Naive thymus-derived CD4-positive, alpha-beta T cell (primary cell): ENCODE measurements around the gene SHISA6. TPM values are rescaled to one million over a fixed set of nuclear protein-coding genes. Genes with fewer than 3 reads are reported as not detected.

Experiments
- ATAC-seq: fragments of 150-1000 bp; cut with Tn5 transposase; 2 replicates; pipeline ENCODE4 v1.10.0; 2021; ENCODE audit warnings: mild to moderate bottlenecking, moderate library complexity
- CTCF ChIA-PET: fragments of 350-600 bp; sonication (Branson Sonifier 250); formaldehyde crosslinking; loops from one replicate; lab custom pipeline; 2021; ENCODE audit warnings: antibody characterized with exemption; lab: Charles Lee
- POLR2A ChIA-PET: fragments of 350-600 bp; sonication (Branson Sonifier 250); formaldehyde crosslinking; loops from one replicate; lab custom pipeline; 2021; ENCODE audit warnings: antibody characterized with exemption, inconsistent platforms; lab: Charles Lee
- DNase-seq, 9 donors: peaks; one replicate each; pipeline versions ENCODE4 v3.0.0 to v3.0.0-alpha.2; 2020 to 2022; ENCODE audit warnings: mixed read lengths in 1 of 9
- H3K27ac ChIP-seq: one replicate; pipeline ENCODE4 v1.7.0; 2013; ENCODE audit warnings: mild to moderate bottlenecking, low read depth, low read length, moderate library complexity
- H3K27me3 ChIP-seq, 2 donors: one replicate each; pipeline ENCODE4 v1.7.0; 2013; ENCODE audit warnings: low read length in 2 of 2, mild to moderate bottlenecking in 2 of 2, moderate library complexity in 2 of 2; ENCODE audit not compliant: control insufficient read depth in 2 of 2, insufficient read depth in 2 of 2
- H3K36me3 ChIP-seq, 3 experiments: 1 replicate in 2 of 3; 2 replicates in 1 of 3; pipeline ENCODE4 v1.7.0; 2013; ENCODE audit warnings: low read length in 3 of 3, mild to moderate bottlenecking in 3 of 3, moderate library complexity in 1 of 3; ENCODE audit not compliant: insufficient read depth in 3 of 3, control insufficient read depth in 2 of 3
- H3K4me1 ChIP-seq, 2 donors: one replicate each; pipeline ENCODE4 v1.7.0; 2013; ENCODE audit warnings: low read length in 2 of 2, mild to moderate bottlenecking in 2 of 2, moderate library complexity in 1 of 2; ENCODE audit not compliant: control insufficient read depth in 2 of 2, insufficient read depth in 2 of 2
- H3K4me3 ChIP-seq: 2 replicates; pipeline ENCODE4 v1.7.0; 2013; ENCODE audit warnings: mild to moderate bottlenecking, low read length
- H3K9me3 ChIP-seq, 3 experiments: 1 replicate in 2 of 3; 2 replicates in 1 of 3; pipeline ENCODE4 v1.7.0; 2013; ENCODE audit warnings: low read length in 3 of 3; ENCODE audit not compliant: control insufficient read depth in 2 of 3
- H3K27ac Mint-ChIP-seq, 9 donors: one replicate each; pipeline ENCODE4 v1.8.0; 2020 to 2022; ENCODE audit warnings: mixed read lengths in 9 of 9, mild to moderate bottlenecking in 8 of 9, moderate library complexity in 5 of 9, inconsistent platforms in 2 of 9
- H3K27me3 Mint-ChIP-seq, 5 donors: one replicate each; pipeline ENCODE4 v1.8.0; 2021 to 2022; ENCODE audit warnings: mixed read lengths in 5 of 5, mild to moderate bottlenecking in 1 of 5
- H3K36me3 Mint-ChIP-seq, 5 donors: one replicate each; pipeline ENCODE4 v1.8.0; 2020 to 2022; ENCODE audit warnings: mixed read lengths in 5 of 5, mild to moderate bottlenecking in 3 of 5, inconsistent platforms in 1 of 5
- H3K4me1 Mint-ChIP-seq, 7 donors: one replicate each; pipeline ENCODE4 v1.8.0; 2020 to 2022; ENCODE audit warnings: mixed read lengths in 7 of 7, mild to moderate bottlenecking in 3 of 7, inconsistent platforms in 1 of 7
- H3K4me3 Mint-ChIP-seq, 10 donors: one replicate each; pipeline ENCODE4 v1.8.0; 2020 to 2022; ENCODE audit warnings: mild to moderate bottlenecking in 10 of 10, mixed read lengths in 10 of 10, moderate library complexity in 6 of 10, inconsistent platforms in 2 of 10
- H3K9me3 Mint-ChIP-seq, 11 donors: one replicate each; pipeline ENCODE4 v1.8.0; 2020 to 2022; ENCODE audit warnings: mixed read lengths in 11 of 11, mild to moderate bottlenecking in 4 of 11, inconsistent platforms in 1 of 11, moderate library complexity in 1 of 11
- intact Hi-C, 2 donors: fragments of 100-400 bp; cut with micrococcal nuclease; formaldehyde crosslinking; loops; one replicate each; pipeline ENCODE4 v1.15.1; 2023
- polyA plus RNA-seq, 2 donors: library from polyadenylated mRNA; unstranded; fragments of 300-500 nt; fragmentation: Illumina TruSeq; gene quantifications; one replicate each; pipeline ENCODE4 v1.2.3, GENCODE V29; 2021
- total RNA-seq, 6 experiments: library from RNA in 5 of 6; stranded (reverse) in 5 of 6; gene quantifications; 1 replicate in 5 of 6; 2 replicates in 1 of 6; pipeline ENCODE4 v1.2.3 and lab custom pipeline; 2021 to 2026

The SHISA6 gene
- total and polyA plus RNA-seq, 7 experiments from 2014 or later: not detected

DNA sequence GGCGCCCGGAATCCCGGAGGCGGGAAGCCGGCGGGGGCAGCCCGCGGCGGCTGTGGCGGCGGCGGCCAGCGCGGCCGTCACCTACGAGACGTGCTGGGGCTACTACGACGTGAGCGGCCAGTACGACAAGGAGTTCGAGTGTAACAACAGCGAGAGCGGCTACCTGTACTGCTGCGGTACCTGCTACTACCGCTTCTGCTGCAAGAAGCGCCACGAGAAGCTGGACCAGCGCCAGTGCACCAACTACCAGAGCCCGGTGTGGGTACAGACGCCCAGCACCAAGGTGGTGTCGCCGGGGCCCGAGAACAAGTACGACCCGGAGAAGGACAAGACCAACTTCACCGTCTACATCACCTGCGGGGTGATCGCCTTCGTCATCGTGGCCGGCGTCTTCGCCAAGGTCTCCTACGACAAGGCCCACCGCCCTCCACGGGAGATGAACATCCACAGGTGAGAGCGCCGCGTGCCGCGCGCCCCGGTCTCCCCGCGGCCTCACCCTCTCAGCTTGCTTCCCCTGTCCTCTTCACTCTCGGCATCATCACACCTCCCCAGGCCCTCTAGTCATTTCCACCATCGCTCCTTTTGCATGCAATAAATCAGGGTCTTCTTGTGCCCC, 706 bp downstream of the SHISA6 start:
- Mint-ChIP-seq H3K9me3 (peaks cover 0 to 15% (median 4%) of the 10 kb centered on the region in 11 donors), H3K36me3 (peaks cover 0 to 16% (median 0%) of the 10 kb centered on the region in 5 donors), H3K4me3 (no peak overlapping the region), H3K27ac (peak overlapping the region in 1 of 9 donors; percentile 9), H3K4me1 (peaks cover 0 to 11% (median 0%) of the 10 kb centered on the region in 7 donors), H3K27me3 (peaks cover 40 to 68% (median 49%) of the 10 kb centered on the region in 5 donors)
- ChIA-PET POLR2A (no interaction called here), CTCF (no interaction called here)
- DNase-seq: no peak
- Histone ChIP-seq H3K4me1 (no peaks in the 10 kb centered on the region), H3K4me3 (no peak overlapping the region), H3K27ac (no peak overlapping the region), H3K36me3 (no peaks in the 10 kb centered on the region), H3K9me3 (no peaks in the 10 kb centered on the region), H3K27me3 (no peaks in the 10 kb centered on the region)
- intact Hi-C loops: no loop called here
- ATAC-seq: no peak

DNA sequence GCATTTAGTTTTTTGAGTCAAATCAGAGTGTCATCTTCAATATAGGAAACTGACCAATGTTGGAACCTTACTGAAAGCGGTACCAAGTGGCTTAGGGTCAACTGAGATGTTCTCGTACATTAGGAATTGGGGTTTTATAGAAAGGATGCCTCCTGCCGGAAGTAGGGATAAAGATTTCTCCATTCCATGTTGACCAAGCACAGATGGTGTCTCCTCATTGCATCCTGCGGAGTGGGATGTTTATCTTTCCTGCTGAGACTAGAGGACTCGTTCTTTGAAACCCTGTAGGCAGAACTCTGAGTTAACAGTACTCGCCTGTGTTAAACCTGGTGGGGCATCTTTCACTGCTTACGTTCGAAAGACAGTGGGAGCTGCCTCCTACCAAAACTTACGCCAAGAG, 1.4 kb downstream of the SHISA6 start:
- Mint-ChIP-seq H3K36me3 (peaks cover 0 to 16% (median 0%) of the 10 kb centered on the region in 5 donors), H3K9me3 (peaks cover 0 to 15% (median 4%) of the 10 kb centered on the region in 11 donors), H3K27ac (peak overlapping the region in 1 of 9 donors; percentile 9), H3K4me1 (peaks cover 0 to 11% (median 0%) of the 10 kb centered on the region in 7 donors), H3K27me3 (peaks cover 37 to 70% (median 48%) of the 10 kb centered on the region in 5 donors), H3K4me3 (no peak overlapping the region)
- intact Hi-C loops: no loop called here
- Histone ChIP-seq H3K27me3 (no peaks in the 10 kb centered on the region), H3K36me3 (no peaks in the 10 kb centered on the region), H3K27ac (no peak overlapping the region), H3K9me3 (no peaks in the 10 kb centered on the region), H3K4me1 (no peaks in the 10 kb centered on the region), H3K4me3 (no peak overlapping the region)
- POLR2A ChIA-PET: no interaction called here
- no peak for ATAC-seq
- no peak for DNase-seq
- CTCF ChIA-PET: no interaction called here

DNA sequence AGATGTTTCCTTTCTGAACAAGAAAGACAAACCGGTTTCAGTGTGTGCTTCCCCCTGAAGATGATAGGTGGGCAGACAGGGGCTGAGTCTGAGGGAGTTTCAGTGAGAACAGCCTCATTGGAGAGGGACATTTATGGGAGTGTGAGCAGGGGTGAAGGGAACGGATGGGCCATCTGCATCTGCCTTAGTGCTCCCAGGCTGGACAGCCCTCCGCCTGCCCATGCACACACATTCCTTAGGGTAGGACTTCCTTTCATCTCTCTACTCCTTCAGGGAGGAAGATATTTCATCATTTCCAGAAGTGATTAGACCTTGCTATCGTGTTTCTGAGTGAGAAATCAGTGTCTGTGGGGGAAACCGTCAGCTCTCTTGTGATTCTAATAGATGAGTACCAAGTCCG, 3.8 kb downstream of the SHISA6 start:
- POLR2A ChIA-PET: no interaction called here
- H3K36me3 ChIP-seq: no peaks in the 10 kb centered on the region
- no peaks in the 10 kb centered on the region for H3K27me3 ChIP-seq
- Mint-ChIP-seq H3K36me3 (peaks cover 0 to 16% (median 0%) of the 10 kb centered on the region in 5 donors), H3K9me3 (peaks cover 0 to 18% (median 4%) of the 10 kb centered on the region in 11 donors), H3K27ac (no peak overlapping the region), H3K27me3 (peaks cover 23 to 54% (median 32%) of the 10 kb centered on the region in 5 donors), H3K4me3 (no peak overlapping the region), H3K4me1 (peaks cover 0 to 11% (median 0%) of the 10 kb centered on the region in 7 donors)
- intact Hi-C loops: no loop called here
- H3K9me3 ChIP-seq: no peaks in the 10 kb centered on the region
- H3K4me1 ChIP-seq: no peaks in the 10 kb centered on the region
- CTCF ChIA-PET: no interaction called here
- H3K27ac ChIP-seq: no peak overlapping the region
- H3K4me3 ChIP-seq: no peak overlapping the region
- ATAC-seq (no peak), DNase-seq (no peak)

DNA sequence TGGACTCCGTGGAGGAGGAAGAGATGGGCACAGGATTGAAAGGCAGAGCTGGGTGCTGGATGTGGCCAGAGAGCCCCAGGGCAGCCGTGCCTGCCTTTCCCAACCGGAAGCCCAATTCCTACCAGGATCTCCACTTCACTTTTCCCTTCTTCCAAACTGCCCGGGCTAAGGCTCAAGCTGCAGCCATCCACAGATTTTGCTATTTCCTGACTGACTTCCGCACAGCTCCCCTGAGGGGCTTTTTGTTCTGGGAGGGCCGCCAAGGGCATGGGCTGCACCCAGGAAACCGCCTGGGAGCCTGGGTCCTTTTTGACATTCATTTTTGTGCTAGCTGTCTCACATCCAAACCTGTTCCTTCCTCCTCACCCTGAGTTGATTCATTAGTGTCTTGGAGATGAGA, 4.2 kb downstream of the SHISA6 start:
- peaks cover 21 to 52% (median 31%) of the 10 kb centered on the region in 5 donors for H3K27me3 Mint-ChIP-seq
- Histone ChIP-seq H3K36me3 (no peaks in the 10 kb centered on the region), H3K4me3 (no peak overlapping the region), H3K27me3 (no peaks in the 10 kb centered on the region), H3K27ac (no peak overlapping the region), H3K9me3 (no peaks in the 10 kb centered on the region), H3K4me1 (no peaks in the 10 kb centered on the region)
- H3K4me3 Mint-ChIP-seq: no peak overlapping the region
- H3K36me3 Mint-ChIP-seq: peaks cover 0 to 16% (median 0%) of the 10 kb centered on the region in 5 donors
- H3K9me3 Mint-ChIP-seq: peaks cover 0 to 18% (median 4%) of the 10 kb centered on the region in 11 donors
- peaks cover 0 to 11% (median 0%) of the 10 kb centered on the region in 7 donors for H3K4me1 Mint-ChIP-seq
- H3K27ac Mint-ChIP-seq: no peak overlapping the region
- POLR2A ChIA-PET: no interaction called here
- CTCF ChIA-PET: no interaction called here
- intact Hi-C loops: no loop called here
- ATAC-seq (no peak), DNase-seq (no peak)

DNA sequence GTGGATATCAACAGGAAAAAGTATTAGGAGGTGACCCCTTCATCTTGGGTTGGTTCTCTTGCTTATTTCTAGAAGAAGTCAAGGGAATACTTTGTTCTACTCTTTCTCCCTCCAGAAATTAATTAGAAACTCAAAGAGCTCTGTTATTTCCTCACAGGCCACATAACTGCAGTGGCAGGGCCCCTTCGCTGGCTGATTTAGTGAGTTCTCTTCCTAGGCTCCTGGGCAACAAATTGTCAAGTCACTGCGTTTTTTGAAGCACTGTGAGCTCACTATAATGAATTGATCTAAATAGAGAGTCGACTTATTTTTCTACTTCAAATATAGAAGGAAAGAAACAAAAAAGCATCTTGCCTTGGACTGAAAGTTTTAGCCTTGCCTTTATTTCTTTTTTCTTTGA, 4.8 kb downstream of the SHISA6 start:
- no peak overlapping the region for H3K4me3 ChIP-seq
- no peaks in the 10 kb centered on the region for H3K9me3 ChIP-seq
- intact Hi-C loops: no loop called here
- no peak for ATAC-seq
- H3K27me3 Mint-ChIP-seq: peaks cover 21 to 52% (median 31%) of the 10 kb centered on the region in 5 donors
- H3K36me3 ChIP-seq: no peaks in the 10 kb centered on the region
- H3K4me3 Mint-ChIP-seq: no peak overlapping the region
- POLR2A ChIA-PET: interaction anchor here (0.6 kb wide), 1 partner anchor 695 kb away, joined by 3 read pairs; no protein-coding TSS in a partner anchor
- no peak overlapping the region for H3K27ac Mint-ChIP-seq
- peaks cover 0 to 11% (median 0%) of the 10 kb centered on the region in 7 donors for H3K4me1 Mint-ChIP-seq
- peaks cover 0 to 18% (median 4%) of the 10 kb centered on the region in 11 donors for H3K9me3 Mint-ChIP-seq
- CTCF ChIA-PET: no interaction called here
- H3K27ac ChIP-seq: no peak overlapping the region
- no peaks in the 10 kb centered on the region for H3K27me3 ChIP-seq
- no peak for DNase-seq
- H3K36me3 Mint-ChIP-seq: peaks cover 0 to 16% (median 0%) of the 10 kb centered on the region in 5 donors
- no peaks in the 10 kb centered on the region for H3K4me1 ChIP-seq

DNA sequence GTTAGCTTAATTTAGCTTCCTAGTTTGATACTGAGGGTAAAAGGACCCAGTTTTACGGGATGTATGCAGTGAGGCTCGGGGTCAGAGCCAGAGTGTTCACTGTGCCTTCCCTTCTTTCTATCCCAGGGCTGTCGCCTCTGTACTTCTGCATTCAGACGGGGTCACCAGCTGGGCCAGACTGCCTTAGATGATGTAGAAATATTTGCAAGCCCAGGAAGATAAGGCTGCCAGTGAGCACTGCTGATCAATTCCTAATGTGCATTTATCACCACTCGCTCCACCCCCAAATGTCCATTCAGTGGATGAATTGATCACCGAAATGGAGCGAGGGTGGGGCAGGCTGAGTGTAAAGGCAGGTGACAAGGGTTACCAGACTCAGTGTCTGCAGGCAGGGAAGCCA, 9.1 kb downstream of the SHISA6 start:
- peaks cover 0 to 18% (median 2%) of the 10 kb centered on the region in 5 donors for H3K27me3 Mint-ChIP-seq
- ChIA-PET CTCF (no interaction called here), POLR2A (no interaction called here)
- H3K36me3 ChIP-seq: no peaks in the 10 kb centered on the region
- no peaks in the 10 kb centered on the region for H3K27me3 ChIP-seq
- no peaks in the 10 kb centered on the region for H3K36me3 Mint-ChIP-seq
- H3K4me3 Mint-ChIP-seq: no peak overlapping the region
- no peak overlapping the region for H3K27ac Mint-ChIP-seq
- ATAC-seq (no peak), DNase-seq (no peak)
- no peaks in the 10 kb centered on the region for H3K4me1 ChIP-seq
- H3K4me1 Mint-ChIP-seq: no peaks in the 10 kb centered on the region
- no peak overlapping the region for H3K4me3 ChIP-seq
- intact Hi-C loops: no loop called here
- peaks cover 0 to 13% (median 2%) of the 10 kb centered on the region in 11 donors for H3K9me3 Mint-ChIP-seq
- H3K9me3 ChIP-seq: no peaks in the 10 kb centered on the region
- no peak overlapping the region for H3K27ac ChIP-seq
